Testis (tissue), 3 donors: ENCODE results near the gene ZGLP1. TPM values are rescaled to one million over a fixed set of nuclear protein-coding genes. Genes with fewer than 3 reads are reported as not detected.
A peak's percentile ranks its signal among the peaks of the same experiment; 100 is the strongest.

Source experiments
- DNase-seq: peaks from one replicate; pipeline ENCODE4 v3.0.0-alpha.2; 2019
- H3K27ac ChIP-seq, 2 donors: fragments of 200-600 bp; sonication (generic); one replicate each; pipeline ENCODE4 v1.5.1; 2019
- H3K27me3 ChIP-seq: fragments of 200-600 bp; sonication (generic); one replicate; pipeline ENCODE4 v1.5.1; 2019
- H3K36me3 ChIP-seq: fragments of 200-600 bp; sonication (generic); one replicate; pipeline ENCODE4 v1.5.1; 2017; ENCODE audit warnings: low read depth; ENCODE audit errors: missing control alignments
- H3K4me1 ChIP-seq: fragments of 200-600 bp; sonication (generic); one replicate; pipeline ENCODE4 v1.5.1; 2019
- H3K4me3 ChIP-seq, 2 donors: fragments of 200-600 bp; sonication (generic); one replicate each; pipeline ENCODE4 v1.5.1; 2017 to 2019
- H3K9me3 ChIP-seq: fragments of 200-600 bp; sonication (generic); one replicate; pipeline ENCODE4 v1.5.1; 2017
- POLR2A ChIP-seq: fragments of 450-650 bp; IDR thresholded peaks from one replicate; pipeline ENCODE4 v1.6.1; 2017; ENCODE audit warnings: antibody characterized with exemption, mild to moderate bottlenecking, moderate library complexity
- WGBS, 2 donors: methylation state at CpG; one replicate each; pipeline ENCODE4 v1.1.5; 2018; 5-methylcytosine and 5-hydroxymethylcytosine counted together
- intact Hi-C: fragments of 100-400 bp; cut with DNase I; formaldehyde crosslinking; loops from one replicate; pipeline ENCODE4 v1.15.1; 2023; ENCODE audit warnings: low total_unique reads
- polyA plus RNA-seq: library from polyadenylated mRNA; stranded (reverse); fragments of 350-450 nt; fragmentation: Illumina TruSeq; extraction: RNeasy Lipid Tissue Mini Kit (QIAGEN cat#74804); gene quantifications from one replicate; pipeline ENCODE4 v1.2.3, GENCODE V29; 2014; ENCODE audit warnings: low read depth, low replicate concordance; ENCODE audit not compliant: insufficient read depth
- total RNA-seq, 2 donors: library from RNA; depleted of rRNA; stranded (reverse); fragments of >200 nt; gene quantifications; one replicate each; pipeline ENCODE4 v1.2.3, GENCODE V29; 2016
- TF ChIP-seq, protein P1 (sequence below), 3 experiments: fragments of 450-650 bp in 2 of 3; fragments of 200-600 bp in 1 of 3; sonication (generic) in 1 of 3; IDR thresholded peaks; one replicate each; pipeline ENCODE4 v1.5.1; 2016 to 2019; ENCODE audit warnings: antibody characterized with exemption in 3 of 3, mild to moderate bottlenecking in 2 of 3, moderate library complexity in 1 of 3

ZGLP1 gene
- total and polyA plus RNA-seq, 3 donors from 2014 or later = 10.5 to 22.1 (median 12.8) TPM

DNA sequence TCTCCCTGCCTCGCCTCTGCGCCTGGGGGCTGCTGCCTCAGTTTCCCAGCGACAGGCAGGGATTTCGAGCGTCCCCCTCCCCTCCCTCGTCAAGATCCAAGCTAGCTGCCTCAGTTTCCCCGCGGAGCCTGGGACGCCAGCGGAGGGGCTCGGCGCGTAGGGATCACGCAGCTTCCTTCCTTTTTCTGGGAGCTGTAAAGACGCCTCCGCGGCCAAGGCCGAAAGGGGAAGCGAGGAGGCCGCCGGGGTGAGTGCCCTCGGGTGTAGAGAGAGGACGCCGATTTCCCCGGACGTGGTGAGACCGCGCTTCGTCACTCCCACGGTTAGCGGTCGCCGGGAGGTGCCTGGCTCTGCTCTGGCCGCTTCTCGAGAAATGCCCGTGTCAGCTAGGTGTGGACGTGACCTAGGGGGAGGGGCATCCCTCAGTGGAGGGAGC lies 39.4 kb downstream of the ZGLP1 start:
- Histone ChIP-seq H3K9me3 (no peaks in the 10 kb centered on the region), H3K4me3 (peak overlapping the region; percentile 49 to 60), H3K4me1 (peaks cover 13% of the 10 kb centered on the region), H3K27me3 (no peaks in the 10 kb centered on the region), H3K27ac (peak overlapping the region; percentile 76 to 77), H3K36me3 (no peaks in the 10 kb centered on the region)
- TF ChIP-seq, protein P1, sequence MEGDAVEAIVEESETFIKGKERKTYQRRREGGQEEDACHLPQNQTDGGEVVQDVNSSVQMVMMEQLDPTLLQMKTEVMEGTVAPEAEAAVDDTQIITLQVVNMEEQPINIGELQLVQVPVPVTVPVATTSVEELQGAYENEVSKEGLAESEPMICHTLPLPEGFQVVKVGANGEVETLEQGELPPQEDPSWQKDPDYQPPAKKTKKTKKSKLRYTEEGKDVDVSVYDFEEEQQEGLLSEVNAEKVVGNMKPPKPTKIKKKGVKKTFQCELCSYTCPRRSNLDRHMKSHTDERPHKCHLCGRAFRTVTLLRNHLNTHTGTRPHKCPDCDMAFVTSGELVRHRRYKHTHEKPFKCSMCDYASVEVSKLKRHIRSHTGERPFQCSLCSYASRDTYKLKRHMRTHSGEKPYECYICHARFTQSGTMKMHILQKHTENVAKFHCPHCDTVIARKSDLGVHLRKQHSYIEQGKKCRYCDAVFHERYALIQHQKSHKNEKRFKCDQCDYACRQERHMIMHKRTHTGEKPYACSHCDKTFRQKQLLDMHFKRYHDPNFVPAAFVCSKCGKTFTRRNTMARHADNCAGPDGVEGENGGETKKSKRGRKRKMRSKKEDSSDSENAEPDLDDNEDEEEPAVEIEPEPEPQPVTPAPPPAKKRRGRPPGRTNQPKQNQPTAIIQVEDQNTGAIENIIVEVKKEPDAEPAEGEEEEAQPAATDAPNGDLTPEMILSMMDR (IDR thresholded peaks at IDR 0.05) = no peak
- no peak for TF ChIP-seq POLR2A
- 0% methylated on average over 3 to 34 of the region's 37 CpGs for WGBS, 2 donors
- intact Hi-C loops = loop anchor here (5.0 kb wide), 1 partner anchor 47 kb away; the partner anchor contains the start of gene FDX2
- DNase-seq = peak; percentile 52

DNA sequence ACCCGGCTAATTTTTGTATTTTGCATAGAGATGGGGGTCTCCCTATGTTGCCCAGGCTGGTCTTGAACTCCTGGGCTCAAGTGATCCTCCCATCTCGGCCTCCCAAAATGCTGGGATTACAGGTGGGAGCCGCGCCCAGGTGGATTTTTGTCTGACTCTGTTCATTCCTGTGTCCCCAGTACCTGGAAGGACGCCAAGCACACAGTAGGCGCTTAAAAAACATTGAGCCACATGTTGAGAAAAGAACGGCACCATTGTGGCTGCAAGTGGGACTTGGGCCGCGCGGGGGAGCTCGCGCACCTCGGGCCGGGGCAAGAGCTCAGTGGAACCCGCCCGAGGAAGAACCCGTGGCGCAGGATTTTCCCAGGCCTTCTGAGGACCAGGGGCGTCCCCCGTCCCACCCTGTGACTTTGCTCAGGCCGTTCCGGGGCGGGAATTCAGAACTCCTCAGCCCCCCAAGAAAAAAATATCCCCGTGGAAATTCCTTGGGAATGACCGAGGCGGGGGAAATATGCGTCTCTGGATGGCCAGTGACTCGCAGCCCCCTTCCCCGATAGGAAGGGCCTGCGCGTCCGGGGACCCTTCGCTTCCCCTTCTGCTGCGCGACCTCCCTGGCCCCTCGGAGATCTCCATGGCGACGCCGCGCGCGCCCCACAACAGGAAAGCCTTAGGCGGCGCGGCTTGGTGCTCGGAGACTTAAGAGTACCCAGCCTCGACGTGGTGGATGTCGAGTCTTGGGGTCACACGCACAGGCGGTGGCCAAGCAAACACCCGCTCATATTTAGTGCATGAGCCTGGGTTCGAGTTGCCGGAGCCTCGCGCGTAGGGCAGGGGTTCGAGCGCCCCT lies 40.1 kb downstream of the ZGLP1 start:
- no peaks in the 10 kb centered on the region for H3K9me3 ChIP-seq
- 2 to 4% methylated on average over 29 to 40 of the region's 59 CpGs for WGBS, 2 donors
- TF ChIP-seq, protein P1 (IDR thresholded peaks at IDR 0.05) = peak; percentile 86 to 93 (median 88)
- TF ChIP-seq POLR2A = no peak
- no peaks in the 10 kb centered on the region for H3K36me3 ChIP-seq
- intact Hi-C loops = loop anchor here (5.0 kb wide), 1 partner anchor 48 kb away; the partner anchor contains the start of gene FDX2
- peaks cover 13% of the 10 kb centered on the region for H3K4me1 ChIP-seq
- DNase-seq = peak; percentile 89
- no peaks in the 10 kb centered on the region for H3K27me3 ChIP-seq
- H3K4me3 ChIP-seq = peak overlapping the region; percentile 49 to 60
- peak overlapping the region in 1 of 2 donors; percentile 77 for H3K27ac ChIP-seq

DNA sequence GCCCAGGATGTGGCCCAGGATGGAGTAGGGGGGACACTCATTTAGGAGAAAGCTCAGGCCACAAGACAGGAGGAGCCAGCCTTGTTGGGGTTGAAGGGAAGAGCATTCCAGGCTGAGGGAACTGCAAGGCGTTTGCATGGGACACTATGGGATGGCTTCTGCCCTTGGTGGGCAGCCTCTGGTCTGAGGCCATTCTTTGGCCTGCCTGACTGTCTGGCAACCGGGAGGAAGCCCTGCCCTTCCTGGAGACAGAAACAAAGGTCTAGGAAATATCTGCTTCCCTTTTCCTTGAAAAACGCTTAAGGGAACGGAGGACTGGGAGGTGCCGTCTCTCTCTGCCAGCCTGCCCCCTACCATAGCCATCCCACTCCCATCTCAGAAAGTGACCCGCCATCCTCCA lies 41.5 kb downstream of the ZGLP1 start:
- peaks cover 13% of the 10 kb centered on the region for H3K4me1 ChIP-seq
- intact Hi-C loops = no loop called here
- H3K4me3 ChIP-seq = no peak overlapping the region
- no peaks in the 10 kb centered on the region for H3K9me3 ChIP-seq
- H3K27me3 ChIP-seq = no peaks in the 10 kb centered on the region
- 74 to 84% methylated on average over 6 of the region's 6 CpGs for WGBS, 2 donors
- no peaks in the 10 kb centered on the region for H3K36me3 ChIP-seq
- TF ChIP-seq POLR2A = no peak
- TF ChIP-seq, protein P1 (IDR thresholded peaks at IDR 0.05) = no peak
- DNase-seq = no peak
- no peak overlapping the region for H3K27ac ChIP-seq

DNA sequence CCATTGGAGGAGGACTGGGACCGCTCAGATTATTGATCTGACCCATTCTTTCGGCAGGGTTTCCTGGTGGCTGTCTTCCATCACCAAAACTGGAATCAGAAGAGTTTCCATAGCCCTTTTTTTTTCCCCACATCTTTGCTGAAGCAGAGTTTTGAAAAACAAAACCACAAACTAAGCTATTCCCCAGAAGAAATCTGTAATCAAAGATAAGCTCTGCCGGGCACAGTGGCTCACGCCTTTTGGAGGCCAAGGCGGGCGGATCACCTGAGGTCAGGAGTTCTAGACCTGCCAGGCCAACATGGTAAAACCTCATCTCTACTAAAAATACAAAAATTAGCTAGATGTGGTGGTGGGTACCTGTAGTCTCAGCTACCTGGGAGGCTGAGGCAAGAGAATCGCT lies 42.9 kb downstream of the ZGLP1 start:
- H3K36me3 ChIP-seq = no peaks in the 10 kb centered on the region
- no peaks in the 10 kb centered on the region for H3K9me3 ChIP-seq
- no peak overlapping the region for H3K27ac ChIP-seq
- no peaks in the 10 kb centered on the region for H3K27me3 ChIP-seq
- intact Hi-C loops = no loop called here
- TF ChIP-seq, protein P1 (IDR thresholded peaks at IDR 0.05) = no peak
- no peak for TF ChIP-seq POLR2A
- H3K4me3 ChIP-seq = no peak overlapping the region
- peaks cover 13% of the 10 kb centered on the region for H3K4me1 ChIP-seq
- DNase-seq = no peak
- WGBS, 2 donors = 82 to 88% methylated on average over 7 of the region's 7 CpGs
